ENCODE data around the gene ADAMTS14.

DNA sequence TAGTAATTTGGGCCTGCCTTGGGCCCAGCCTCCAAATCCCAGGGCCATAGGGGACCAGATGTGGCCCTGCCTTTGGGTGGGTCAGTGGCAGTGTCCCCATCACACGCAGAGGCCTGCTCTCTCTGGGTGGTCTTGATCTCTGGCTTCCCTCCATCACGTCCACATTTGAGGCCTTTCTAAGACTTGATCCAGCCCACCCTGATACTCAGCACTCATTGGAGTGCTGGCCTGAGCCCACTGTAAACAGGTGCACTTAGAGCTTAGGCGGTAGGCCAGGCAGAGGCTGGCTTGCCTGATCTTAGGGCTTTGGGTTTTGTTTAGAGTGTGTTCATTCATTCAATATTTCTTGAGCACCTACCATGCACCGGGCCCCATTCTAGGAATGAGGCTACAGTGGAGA is 60.3 kb downstream of the ADAMTS14 start:
- TF ChIP-seq, protein P1, sequence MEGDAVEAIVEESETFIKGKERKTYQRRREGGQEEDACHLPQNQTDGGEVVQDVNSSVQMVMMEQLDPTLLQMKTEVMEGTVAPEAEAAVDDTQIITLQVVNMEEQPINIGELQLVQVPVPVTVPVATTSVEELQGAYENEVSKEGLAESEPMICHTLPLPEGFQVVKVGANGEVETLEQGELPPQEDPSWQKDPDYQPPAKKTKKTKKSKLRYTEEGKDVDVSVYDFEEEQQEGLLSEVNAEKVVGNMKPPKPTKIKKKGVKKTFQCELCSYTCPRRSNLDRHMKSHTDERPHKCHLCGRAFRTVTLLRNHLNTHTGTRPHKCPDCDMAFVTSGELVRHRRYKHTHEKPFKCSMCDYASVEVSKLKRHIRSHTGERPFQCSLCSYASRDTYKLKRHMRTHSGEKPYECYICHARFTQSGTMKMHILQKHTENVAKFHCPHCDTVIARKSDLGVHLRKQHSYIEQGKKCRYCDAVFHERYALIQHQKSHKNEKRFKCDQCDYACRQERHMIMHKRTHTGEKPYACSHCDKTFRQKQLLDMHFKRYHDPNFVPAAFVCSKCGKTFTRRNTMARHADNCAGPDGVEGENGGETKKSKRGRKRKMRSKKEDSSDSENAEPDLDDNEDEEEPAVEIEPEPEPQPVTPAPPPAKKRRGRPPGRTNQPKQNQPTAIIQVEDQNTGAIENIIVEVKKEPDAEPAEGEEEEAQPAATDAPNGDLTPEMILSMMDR (IDR thresholded peaks at IDR 0.05; ENCODE audit: borderline replicate concordance, extremely low read depth, low read length, poor library complexity, severe bottlenecking): no peak
- no peak for TF ChIP-seq EZH2 (IDR thresholded peaks at IDR 0.05; ENCODE audit: borderline replicate concordance, low read depth, low read length, severe bottlenecking)
